BJ (cell line): ENCODE data around the gene ACOT9. TPM values are rescaled to one million over a fixed set of nuclear protein-coding genes. Genes with fewer than 3 reads are reported as not detected.
A peak's percentile ranks its signal among the peaks of the same experiment; 100 is the strongest.

Source experiments
- CTCF ChIA-PET: fragments of 350-600 bp; formaldehyde crosslinking; extraction: SDS; loops from one replicate; lab custom pipeline; 2021; ENCODE audit warnings: antibody characterized with exemption, inconsistent platforms; lab: Yijun Ruan, JAX
- POLR2A ChIA-PET: fragments of 300-600 bp; sonication (Branson Sonifier 250); formaldehyde crosslinking; extraction: SDS; loops from one replicate; lab custom pipeline; 2021; ENCODE audit warnings: antibody characterized with exemption; lab: Charles Lee
- DNase-seq: peaks from one replicate; pipeline ENCODE4 v3.0.0-alpha.2; 2011; ENCODE audit warnings: low read depth
- H3K27me3 ChIP-seq: 2 replicates; pipeline ENCODE4 v1.6.0; 2011; ENCODE audit warnings: low read length; ENCODE audit not compliant: control insufficient read depth, insufficient read depth
- H3K36me3 ChIP-seq: 2 replicates; pipeline ENCODE4 v1.5.1; 2011; ENCODE audit warnings: low read length; ENCODE audit not compliant: control insufficient read depth, insufficient read depth
- H3K4me3 ChIP-seq: 2 replicates; pipeline ENCODE4 v1.5.1; 2011; ENCODE audit warnings: low read depth, mild to moderate bottlenecking, control low read depth, low read length
- CTCF ChIP-seq: IDR thresholded peaks from 2 replicates; pipeline ENCODE4 v1.5.1; 2011; ENCODE audit warnings: low read depth, mild to moderate bottlenecking, control low read depth, inconsistent platforms, low read length, moderate library complexity; ENCODE audit not compliant: insufficient read depth
- polyA plus RNA-seq: library from polyadenylated mRNA; depleted of rRNA; stranded (reverse); fragments of >200 nt; gene quantifications from 2 replicates; pipeline ENCODE4 v1.2.3, GENCODE V29; 2011

The ACOT9 gene
- polyA plus RNA-seq, 1 experiment = 27.7 TPM

DNA sequence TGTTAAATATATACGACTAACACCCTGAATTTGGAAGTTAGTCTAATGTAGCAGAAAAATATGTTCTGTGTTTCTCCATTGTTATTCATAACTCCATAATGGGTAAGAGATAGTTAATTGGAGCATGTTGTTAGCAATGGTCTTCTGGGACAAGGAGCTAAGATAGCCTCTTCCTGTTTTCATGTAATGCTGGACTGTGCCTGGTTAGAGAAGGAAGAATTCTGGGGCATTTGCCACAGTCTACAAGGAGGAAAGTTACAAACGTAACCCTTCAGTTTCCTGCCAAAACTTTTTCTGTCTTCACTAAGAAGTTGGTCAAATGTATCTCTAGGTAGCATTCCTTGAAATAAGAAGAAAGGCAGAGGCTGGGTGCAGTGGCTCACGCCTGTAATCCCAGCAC, 70.0 kb downstream of the ACOT9 start:
- H3K27me3 ChIP-seq = no peaks in the 10 kb centered on the region
- DNase-seq = no peak
- POLR2A ChIA-PET = no interaction called here
- no peaks in the 10 kb centered on the region for H3K36me3 ChIP-seq
- H3K4me3 ChIP-seq = no peak overlapping the region
- no peak for TF ChIP-seq CTCF
- CTCF ChIA-PET = no interaction called here

GRCh38 chrX:23670528-23670927, 72.5 kb downstream of the ACOT9 start:
- Histone ChIP-seq H3K27me3 (no peaks in the 10 kb centered on the region), H3K36me3 (no peaks in the 10 kb centered on the region), H3K4me3 (no peak overlapping the region)
- no peak for TF ChIP-seq CTCF
- no peak for DNase-seq
- ChIA-PET POLR2A (no interaction called here), CTCF (no interaction called here)

DNA sequence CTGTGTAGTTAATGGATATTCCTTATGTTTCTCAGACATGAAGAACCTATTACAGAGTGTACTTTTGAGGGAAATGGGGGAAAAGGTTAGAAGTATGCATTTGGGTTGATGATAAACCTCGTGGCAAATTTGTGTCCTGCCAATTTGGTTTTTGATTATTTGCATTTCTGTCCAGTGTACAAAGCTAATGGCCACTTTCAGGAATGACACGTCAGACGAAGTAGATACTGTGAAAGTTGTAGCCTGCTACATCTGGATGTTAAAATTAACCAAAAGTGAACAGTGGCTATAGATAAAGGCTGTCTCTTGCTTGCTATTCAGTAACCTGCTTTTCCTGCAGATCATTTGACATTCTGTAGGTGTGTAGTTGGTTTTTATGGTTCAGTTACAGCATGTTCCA, 74.7 kb downstream of the ACOT9 start:
- CTCF ChIA-PET = interaction anchor here (2.3 kb wide), 1 partner anchor 233 kb away, joined by 6 read pairs; no protein-coding TSS in a partner anchor
- Histone ChIP-seq H3K4me3 (peak overlapping the region; percentile 81), H3K36me3 (no peaks in the 10 kb centered on the region), H3K27me3 (no peaks in the 10 kb centered on the region)
- TF ChIP-seq CTCF = no peak
- DNase-seq = no peak
- POLR2A ChIA-PET = interaction anchor here (0.6 kb wide), 1 partner anchor 100 kb away, joined by 7 read pairs; no protein-coding TSS in a partner anchor

DNA sequence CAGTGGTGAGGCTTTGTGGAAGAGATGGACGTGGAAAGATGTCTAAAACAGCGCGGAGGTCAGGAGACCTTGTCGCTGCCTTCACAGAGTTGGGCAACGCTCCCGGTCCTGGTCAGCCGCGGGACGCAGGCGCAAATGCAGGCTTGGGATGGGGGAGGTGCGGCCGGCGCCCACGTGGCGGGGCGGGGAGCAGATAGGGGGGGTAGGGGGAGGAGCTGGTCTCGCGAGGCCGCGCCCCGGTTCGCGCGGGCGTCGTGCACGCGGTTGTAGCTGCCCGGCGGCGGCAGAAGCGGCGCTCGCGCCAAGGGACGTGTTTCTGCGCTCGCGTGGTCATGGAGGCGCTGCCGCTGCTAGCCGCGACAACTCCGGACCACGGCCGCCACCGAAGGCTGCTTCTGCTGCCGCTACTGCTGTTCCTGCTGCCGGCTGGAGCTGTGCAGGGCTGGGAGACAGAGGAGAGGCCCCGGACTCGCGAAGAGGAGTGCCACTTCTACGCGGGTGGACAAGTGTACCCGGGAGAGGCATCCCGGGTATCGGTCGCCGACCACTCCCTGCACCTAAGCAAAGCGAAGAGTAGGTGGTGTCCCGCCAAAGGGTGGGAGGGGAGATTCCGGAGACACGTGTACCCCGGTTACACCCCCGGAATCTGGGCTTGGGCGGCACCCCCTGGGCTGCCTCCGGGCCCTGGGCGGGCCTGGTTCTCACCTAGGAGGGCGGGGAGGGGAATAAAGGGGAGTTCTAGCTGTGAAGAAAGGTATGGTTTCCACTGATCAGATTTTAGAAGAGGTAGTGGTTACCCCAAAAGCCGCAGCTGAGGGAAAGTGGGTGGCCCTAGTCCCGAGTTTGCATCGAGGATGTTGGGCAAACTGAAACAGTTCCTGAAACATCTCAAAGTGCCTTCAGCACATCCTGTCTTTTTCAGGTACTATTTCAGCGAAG, 75.6 kb downstream of the ACOT9 start, which contains the start of gene PRDX4:
Gene PRDX4, plus strand, starts transcription at position 255 of the 939 bp plus-strand sequence. Its CDS starts 78 bp downstream, at position 333.
- Histone ChIP-seq H3K27me3 (no peaks in the 10 kb centered on the region), H3K4me3 (peak within 1 kb of the TSS; percentile 81), H3K36me3 (no peaks in the 10 kb centered on the region)
- TF ChIP-seq CTCF = no peak
- DNase-seq = peak; percentile 22
- ChIA-PET CTCF (interaction anchor here (2.3 kb wide), 1 partner anchor 234 kb away, joined by 6 read pairs; no protein-coding TSS in a partner anchor), POLR2A (no interaction called here)

GRCh38 chrX:23666282-23666681, 76.8 kb downstream of the ACOT9 start:
- POLR2A ChIA-PET = no interaction called here

More at GRCh38 chrX:23666282-23666681, 76.8 kb downstream of the ACOT9 start:
- H3K4me3 ChIP-seq = no peak overlapping the region
- no peaks in the 10 kb centered on the region for H3K36me3 ChIP-seq
- TF ChIP-seq CTCF = no peak
- DNase-seq = no peak
- H3K27me3 ChIP-seq = no peaks in the 10 kb centered on the region
- CTCF ChIA-PET = no interaction called here
